ENCODE measurements around the gene MAML1. TPM values are rescaled to one million over a fixed set of nuclear protein-coding genes. Genes with fewer than 3 reads are reported as not detected.
A peak's percentile ranks its signal among the peaks of the same experiment; 100 is the strongest.

MAML1 gene
- total and polyA plus RNA-seq, 2 donors (not counting 1 experiment from before 2014, with no cell fraction given) = 6.4 to 7.5 TPM

GRCh38 chr5:179823937-179824744 is 91.5 kb downstream of the MAML1 start:
- TF ChIP-seq, protein P1, sequence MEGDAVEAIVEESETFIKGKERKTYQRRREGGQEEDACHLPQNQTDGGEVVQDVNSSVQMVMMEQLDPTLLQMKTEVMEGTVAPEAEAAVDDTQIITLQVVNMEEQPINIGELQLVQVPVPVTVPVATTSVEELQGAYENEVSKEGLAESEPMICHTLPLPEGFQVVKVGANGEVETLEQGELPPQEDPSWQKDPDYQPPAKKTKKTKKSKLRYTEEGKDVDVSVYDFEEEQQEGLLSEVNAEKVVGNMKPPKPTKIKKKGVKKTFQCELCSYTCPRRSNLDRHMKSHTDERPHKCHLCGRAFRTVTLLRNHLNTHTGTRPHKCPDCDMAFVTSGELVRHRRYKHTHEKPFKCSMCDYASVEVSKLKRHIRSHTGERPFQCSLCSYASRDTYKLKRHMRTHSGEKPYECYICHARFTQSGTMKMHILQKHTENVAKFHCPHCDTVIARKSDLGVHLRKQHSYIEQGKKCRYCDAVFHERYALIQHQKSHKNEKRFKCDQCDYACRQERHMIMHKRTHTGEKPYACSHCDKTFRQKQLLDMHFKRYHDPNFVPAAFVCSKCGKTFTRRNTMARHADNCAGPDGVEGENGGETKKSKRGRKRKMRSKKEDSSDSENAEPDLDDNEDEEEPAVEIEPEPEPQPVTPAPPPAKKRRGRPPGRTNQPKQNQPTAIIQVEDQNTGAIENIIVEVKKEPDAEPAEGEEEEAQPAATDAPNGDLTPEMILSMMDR (conservative IDR thresholded peaks at IDR 0.05 in 1 of 2, IDR thresholded peaks at IDR 0.05 in 1 of 2; ENCODE audit: low read depth in 1 of 2, low read length in 2 of 2) = no peak
- no peak for TF ChIP-seq EZH2 (IDR thresholded peaks at IDR 0.05; ENCODE audit: low read length, missing control alignments)
- Histone ChIP-seq H3K9ac (ENCODE audit: insufficient read depth, low read length) (no peak overlapping the region), H2AFZ (ENCODE audit: low read length) (no peak overlapping the region), H3K4me3 (replicated peaks in 1 of 4; ENCODE audit: control extremely low read depth in 1 of 4, insufficient read depth in 1 of 4, low read depth in 3 of 4, low read length in 4 of 4) (peak overlapping the region in 3 of 4 experiments; percentile 22 to 85 (median 33)), H3K79me2 (ENCODE audit: control insufficient read depth, insufficient read depth, low read length) (peaks cover 63% of the 10 kb centered on the region), H3K36me3 (ENCODE audit: control insufficient read depth, insufficient read depth, low read length) (peaks cover 48% of the 10 kb centered on the region), H4K20me1 (ENCODE audit: control insufficient read depth, extremely low read depth, insufficient read depth, low read length) (peaks cover 8% of the 10 kb centered on the region), H3K4me2 (ENCODE audit: extremely low read depth, insufficient read depth, low read length) (peak overlapping the region; percentile 70), H3K27me3 (ENCODE audit: control insufficient read depth, insufficient read depth, low read length) (no peaks in the 10 kb centered on the region), H3K27ac (ENCODE audit: insufficient read depth, low read length) (no peak overlapping the region), H3K4me1 (ENCODE audit: control insufficient read depth, extremely low read depth, insufficient read depth, low read length) (peaks cover 29% of the 10 kb centered on the region), H3K9me3 (ENCODE audit: control insufficient read depth, insufficient read depth, low read depth, low read length) (no peaks in the 10 kb centered on the region)
- no peak for DNase-seq (ENCODE audit: low read depth in 2 of 2)

GRCh38 chr5:179824745-179825112 is 92.1 kb downstream of the MAML1 start:
- H3K79me2 ChIP-seq (ENCODE audit: control insufficient read depth, insufficient read depth, low read length) = peaks cover 65% of the 10 kb centered on the region
- TF ChIP-seq EZH2 (IDR thresholded peaks at IDR 0.05; ENCODE audit: low read length, missing control alignments) = no peak
- TF ChIP-seq, protein P1 (conservative IDR thresholded peaks at IDR 0.05 in 1 of 2, IDR thresholded peaks at IDR 0.05 in 1 of 2; ENCODE audit: low read depth in 1 of 2, low read length in 2 of 2) = no peak
- no peaks in the 10 kb centered on the region for H3K9me3 ChIP-seq (ENCODE audit: control insufficient read depth, insufficient read depth, low read depth, low read length)
- peak overlapping the region in 2 of 4 experiments; percentile 33 to 85 for H3K4me3 ChIP-seq (replicated peaks in 1 of 4; ENCODE audit: control extremely low read depth in 1 of 4, insufficient read depth in 1 of 4, low read depth in 3 of 4, low read length in 4 of 4)
- H3K4me1 ChIP-seq (ENCODE audit: control insufficient read depth, extremely low read depth, insufficient read depth, low read length) = peaks cover 24% of the 10 kb centered on the region
- no peak overlapping the region for H3K27ac ChIP-seq (ENCODE audit: insufficient read depth, low read length)
- peak overlapping the region; percentile 19 for H3K4me2 ChIP-seq (ENCODE audit: extremely low read depth, insufficient read depth, low read length)
- H3K9ac ChIP-seq (ENCODE audit: insufficient read depth, low read length) = no peak overlapping the region
- peaks cover 50% of the 10 kb centered on the region for H3K36me3 ChIP-seq (ENCODE audit: control insufficient read depth, insufficient read depth, low read length)
- H4K20me1 ChIP-seq (ENCODE audit: control insufficient read depth, extremely low read depth, insufficient read depth, low read length) = peaks cover 8% of the 10 kb centered on the region
- H2AFZ ChIP-seq (ENCODE audit: low read length) = no peak overlapping the region
- DNase-seq (ENCODE audit: low read depth in 2 of 2) = no peak
- no peaks in the 10 kb centered on the region for H3K27me3 ChIP-seq (ENCODE audit: control insufficient read depth, insufficient read depth, low read length)

DNA sequence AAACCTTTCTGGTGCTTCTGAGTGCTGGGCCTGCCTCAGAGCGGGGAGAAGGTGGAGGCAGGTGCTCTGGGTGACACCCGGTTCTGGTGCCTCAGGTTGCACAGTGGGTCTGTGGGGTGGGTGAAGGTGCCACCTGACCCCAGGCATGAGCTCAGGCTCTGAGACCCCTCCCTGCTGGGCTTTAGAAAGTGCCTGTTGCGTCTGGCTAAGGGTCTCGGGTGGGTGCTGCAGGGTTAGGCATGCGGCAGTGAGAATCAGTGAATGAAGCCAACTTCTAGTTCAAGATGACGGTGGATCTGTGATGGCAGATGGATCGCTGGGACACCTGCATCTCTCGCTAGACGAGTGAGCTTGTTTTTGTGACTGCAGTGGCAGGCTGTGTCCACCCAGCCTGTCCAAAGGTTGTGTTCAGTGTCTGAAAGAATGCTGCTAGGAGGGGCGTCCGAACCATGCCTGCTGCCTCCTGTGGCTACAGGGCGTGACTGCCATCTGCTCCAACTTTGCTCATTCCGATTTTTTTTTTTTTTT is 93.1 kb downstream of the MAML1 start:
- Histone ChIP-seq H3K36me3 (ENCODE audit: control insufficient read depth, insufficient read depth, low read length) (peaks cover 50% of the 10 kb centered on the region), H3K9ac (ENCODE audit: insufficient read depth, low read length) (no peak overlapping the region), H3K27ac (ENCODE audit: insufficient read depth, low read length) (no peak overlapping the region), H3K4me1 (ENCODE audit: control insufficient read depth, extremely low read depth, insufficient read depth, low read length) (peaks cover 17% of the 10 kb centered on the region), H3K27me3 (ENCODE audit: control insufficient read depth, insufficient read depth, low read length) (no peaks in the 10 kb centered on the region), H3K4me3 (replicated peaks in 1 of 4; ENCODE audit: control extremely low read depth in 1 of 4, insufficient read depth in 1 of 4, low read depth in 3 of 4, low read length in 4 of 4) (peak overlapping the region in 1 of 4 experiments; percentile 85), H3K4me2 (ENCODE audit: extremely low read depth, insufficient read depth, low read length) (no peak overlapping the region), H2AFZ (ENCODE audit: low read length) (no peak overlapping the region), H3K79me2 (ENCODE audit: control insufficient read depth, insufficient read depth, low read length) (peaks cover 65% of the 10 kb centered on the region), H4K20me1 (ENCODE audit: control insufficient read depth, extremely low read depth, insufficient read depth, low read length) (peaks cover 8% of the 10 kb centered on the region), H3K9me3 (ENCODE audit: control insufficient read depth, insufficient read depth, low read depth, low read length) (no peaks in the 10 kb centered on the region)
- DNase-seq (ENCODE audit: low read depth in 2 of 2) = no peak
- no peak for TF ChIP-seq EZH2 (IDR thresholded peaks at IDR 0.05; ENCODE audit: low read length, missing control alignments)
- TF ChIP-seq, protein P1 (conservative IDR thresholded peaks at IDR 0.05 in 1 of 2, IDR thresholded peaks at IDR 0.05 in 1 of 2; ENCODE audit: low read depth in 1 of 2, low read length in 2 of 2) = no peak
